ENCODE data around the gene TAS2R41. TPM values are rescaled to one million over a fixed set of nuclear protein-coding genes. Genes with fewer than 3 reads are reported as not detected.

The TAS2R41 gene, protein sequence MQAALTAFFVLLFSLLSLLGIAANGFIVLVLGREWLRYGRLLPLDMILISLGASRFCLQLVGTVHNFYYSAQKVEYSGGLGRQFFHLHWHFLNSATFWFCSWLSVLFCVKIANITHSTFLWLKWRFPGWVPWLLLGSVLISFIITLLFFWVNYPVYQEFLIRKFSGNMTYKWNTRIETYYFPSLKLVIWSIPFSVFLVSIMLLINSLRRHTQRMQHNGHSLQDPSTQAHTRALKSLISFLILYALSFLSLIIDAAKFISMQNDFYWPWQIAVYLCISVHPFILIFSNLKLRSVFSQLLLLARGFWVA
- total RNA-seq (ENCODE audit: low replicate concordance), result 0.09 TPM in 1 of 2 replicates, not detected in the other

DNA sequence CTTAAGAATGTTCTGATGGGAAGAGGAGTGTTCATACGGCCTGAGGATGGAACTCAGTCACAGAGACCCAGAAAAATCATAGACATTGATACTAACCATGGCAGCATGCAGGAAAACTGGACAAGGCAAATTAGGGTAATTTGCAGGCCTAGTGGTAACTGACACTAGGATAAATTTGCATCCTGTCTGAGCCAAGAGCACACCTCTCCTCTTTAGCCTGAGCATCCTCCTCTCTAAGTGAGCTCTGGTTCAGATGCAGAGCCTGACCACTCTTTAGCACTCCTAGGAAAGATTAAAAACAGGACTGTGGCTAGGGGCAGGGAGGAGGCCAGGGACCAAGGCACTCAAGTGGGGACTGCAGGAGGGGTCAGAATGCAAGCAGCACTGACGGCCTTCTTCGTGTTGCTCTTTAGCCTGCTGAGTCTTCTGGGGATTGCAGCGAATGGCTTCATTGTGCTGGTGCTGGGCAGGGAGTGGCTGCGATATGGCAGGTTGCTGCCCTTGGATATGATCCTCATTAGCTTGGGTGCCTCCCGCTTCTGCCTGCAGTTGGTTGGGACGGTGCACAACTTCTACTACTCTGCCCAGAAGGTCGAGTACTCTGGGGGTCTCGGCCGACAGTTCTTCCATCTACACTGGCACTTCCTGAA, at the start of gene TAS2R41:
Gene TAS2R41 (plus strand): TSS at position 373 of the 650 bp plus-strand sequence. CDS start 0 bp downstream, at position 373.
- no peak for DNase-seq (ENCODE audit: low read depth)
- no peak within 1 kb of the TSS for H3K4me3 ChIP-seq (ENCODE audit: low read depth, low read length)
- TF ChIP-seq, protein P1, sequence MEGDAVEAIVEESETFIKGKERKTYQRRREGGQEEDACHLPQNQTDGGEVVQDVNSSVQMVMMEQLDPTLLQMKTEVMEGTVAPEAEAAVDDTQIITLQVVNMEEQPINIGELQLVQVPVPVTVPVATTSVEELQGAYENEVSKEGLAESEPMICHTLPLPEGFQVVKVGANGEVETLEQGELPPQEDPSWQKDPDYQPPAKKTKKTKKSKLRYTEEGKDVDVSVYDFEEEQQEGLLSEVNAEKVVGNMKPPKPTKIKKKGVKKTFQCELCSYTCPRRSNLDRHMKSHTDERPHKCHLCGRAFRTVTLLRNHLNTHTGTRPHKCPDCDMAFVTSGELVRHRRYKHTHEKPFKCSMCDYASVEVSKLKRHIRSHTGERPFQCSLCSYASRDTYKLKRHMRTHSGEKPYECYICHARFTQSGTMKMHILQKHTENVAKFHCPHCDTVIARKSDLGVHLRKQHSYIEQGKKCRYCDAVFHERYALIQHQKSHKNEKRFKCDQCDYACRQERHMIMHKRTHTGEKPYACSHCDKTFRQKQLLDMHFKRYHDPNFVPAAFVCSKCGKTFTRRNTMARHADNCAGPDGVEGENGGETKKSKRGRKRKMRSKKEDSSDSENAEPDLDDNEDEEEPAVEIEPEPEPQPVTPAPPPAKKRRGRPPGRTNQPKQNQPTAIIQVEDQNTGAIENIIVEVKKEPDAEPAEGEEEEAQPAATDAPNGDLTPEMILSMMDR (IDR thresholded peaks at IDR 0.05; ENCODE audit: insufficient read depth, low read length), result no peak

DNA sequence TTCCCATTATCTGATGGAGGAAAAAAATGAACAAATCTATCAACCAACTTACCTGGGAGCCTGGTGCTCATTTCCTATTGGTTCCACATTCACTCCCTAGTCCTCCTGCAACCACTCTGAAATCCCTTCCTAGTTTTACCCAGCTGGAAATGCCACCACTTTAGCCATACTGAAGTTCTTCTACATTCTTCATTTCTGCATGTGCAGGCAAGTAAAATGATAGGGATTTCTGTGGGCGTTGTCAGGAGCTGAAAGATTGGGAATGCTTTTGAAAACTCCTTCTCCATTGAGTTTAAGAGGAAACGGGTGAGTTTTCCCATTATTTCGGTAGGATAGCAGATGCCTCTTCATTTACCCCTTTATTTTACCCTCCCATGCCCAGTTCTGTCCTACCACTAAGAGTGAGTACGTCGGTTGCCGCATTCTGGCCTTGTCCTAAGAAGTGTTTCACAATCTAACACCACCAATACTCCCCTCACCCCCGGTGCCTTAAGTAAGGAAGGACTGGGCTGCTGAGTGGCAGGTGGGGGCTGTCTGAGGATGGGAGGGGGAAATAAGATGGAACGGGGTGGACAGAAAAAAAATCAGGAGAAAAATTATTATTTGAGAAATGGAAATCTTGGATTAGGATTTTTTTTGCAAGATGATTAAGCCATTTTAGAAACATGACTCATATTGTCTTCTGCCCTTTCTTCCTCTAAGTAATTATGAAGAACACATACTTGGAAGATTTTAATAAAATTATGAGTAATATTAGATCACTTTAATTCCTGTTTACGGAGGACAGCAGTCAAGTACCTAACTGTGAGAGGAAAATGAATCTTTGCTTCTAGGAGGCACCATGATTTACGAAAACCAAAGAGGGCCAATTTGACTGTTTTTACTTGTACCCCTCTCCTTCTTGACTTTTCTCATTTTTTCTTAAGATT, 47.6 kb upstream of the TAS2R41 start:
- H3K4me3 ChIP-seq (ENCODE audit: low read depth, low read length), result no peak overlapping the region
- TF ChIP-seq, protein P1 (IDR thresholded peaks at IDR 0.05; ENCODE audit: insufficient read depth, low read length), result no peak
- DNase-seq (ENCODE audit: low read depth), result peak; percentile 30

DNA sequence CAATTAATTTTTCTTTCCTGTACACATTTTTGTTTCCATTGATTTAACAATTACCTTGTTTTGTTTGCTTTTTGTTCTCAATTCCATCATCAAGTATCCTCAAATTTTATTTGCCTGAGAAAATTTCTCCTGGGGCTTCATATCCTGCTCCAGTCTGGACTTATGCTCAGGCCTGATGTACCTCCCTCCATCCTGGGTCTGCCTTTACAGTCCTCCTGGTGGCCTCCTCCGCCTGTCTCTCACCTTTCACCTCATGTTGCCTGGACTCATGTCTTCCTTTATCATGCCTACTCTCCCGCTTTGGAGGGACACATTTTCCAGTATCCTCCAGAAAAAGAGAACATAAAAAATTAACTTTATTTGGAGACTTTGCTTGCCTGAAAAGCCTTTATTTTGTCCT, 46.6 kb upstream of the TAS2R41 start:
- TF ChIP-seq, protein P1 (IDR thresholded peaks at IDR 0.05; ENCODE audit: insufficient read depth, low read length), result no peak
- DNase-seq (ENCODE audit: low read depth), result no peak
- H3K4me3 ChIP-seq (ENCODE audit: low read depth, low read length), result no peak overlapping the region

DNA sequence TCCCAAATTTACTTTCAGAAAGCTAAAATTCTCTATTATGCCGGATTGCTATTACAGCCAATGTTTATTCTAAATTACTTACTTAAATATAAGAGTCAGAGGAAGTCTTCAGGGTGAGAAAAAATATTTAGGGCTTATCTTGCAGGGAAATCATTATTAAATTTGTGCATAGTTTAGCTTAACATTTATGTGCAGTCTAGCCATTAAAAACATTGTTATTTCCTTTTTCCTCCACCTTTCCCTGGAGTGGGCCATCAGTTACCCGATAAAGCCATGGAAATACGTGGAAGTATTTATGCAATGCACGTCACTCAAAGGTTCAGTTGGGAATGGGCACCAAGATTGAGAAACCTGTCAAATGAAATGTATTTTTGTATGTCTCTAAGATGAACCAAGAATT, 43.9 kb upstream of the TAS2R41 start:
- no peak overlapping the region for H3K4me3 ChIP-seq (ENCODE audit: low read depth, low read length)
- no peak for DNase-seq (ENCODE audit: low read depth)
- TF ChIP-seq, protein P1 (IDR thresholded peaks at IDR 0.05; ENCODE audit: insufficient read depth, low read length), result no peak

DNA sequence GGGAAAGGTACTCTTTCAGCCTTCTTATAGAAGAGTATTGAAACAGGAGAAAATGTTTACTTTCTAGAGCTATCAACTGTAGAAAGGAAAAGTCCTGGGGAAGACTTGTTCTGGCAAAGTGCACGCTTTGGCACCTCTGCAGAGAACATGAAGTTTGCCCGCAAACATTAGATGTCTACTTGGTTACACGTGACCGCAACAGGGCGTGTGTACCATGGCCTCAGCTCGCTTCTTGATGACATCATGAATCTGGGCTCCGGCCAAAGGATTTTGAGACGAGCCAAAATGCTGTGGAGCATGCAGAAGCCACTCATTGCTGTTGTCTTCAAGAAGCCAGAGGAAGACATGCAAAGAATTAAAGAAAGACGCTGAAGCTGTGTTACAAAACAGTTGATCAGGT, 43.0 kb upstream of the TAS2R41 start:
- peak; percentile 83 for DNase-seq (ENCODE audit: low read depth)
- TF ChIP-seq, protein P1 (IDR thresholded peaks at IDR 0.05; ENCODE audit: insufficient read depth, low read length), result no peak
- H3K4me3 ChIP-seq (ENCODE audit: low read depth, low read length), result no peak overlapping the region

DNA sequence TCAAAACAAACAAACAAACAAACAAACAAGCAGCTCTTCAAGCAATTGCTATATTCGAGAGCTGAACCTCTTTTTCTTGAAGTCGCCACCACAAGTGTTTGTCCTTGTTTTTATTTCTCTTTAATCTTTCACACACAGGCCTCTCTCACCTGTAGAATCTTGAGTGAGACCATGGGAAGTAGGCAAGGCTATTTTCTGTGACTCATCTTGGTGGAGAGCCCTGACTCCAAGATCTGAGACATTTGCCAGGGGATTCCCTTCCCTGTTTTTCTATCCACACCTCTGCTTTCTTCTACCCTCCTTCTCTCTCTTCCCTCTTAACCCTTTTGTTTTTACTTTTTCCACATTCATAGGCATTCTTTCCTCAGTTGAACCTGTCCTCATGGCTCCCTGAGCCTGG, 42.4 kb upstream of the TAS2R41 start:
- H3K4me3 ChIP-seq (ENCODE audit: low read depth, low read length), result no peak overlapping the region
- TF ChIP-seq, protein P1 (IDR thresholded peaks at IDR 0.05; ENCODE audit: insufficient read depth, low read length), result no peak
- peak; percentile 32 for DNase-seq (ENCODE audit: low read depth)

Measured in fibroblast of the aortic adventitia (primary cell).